Liver (tissue), 9 donors: Measurements from ENCODE around the gene ADRA2C. TPM values are rescaled to one million over a fixed set of nuclear protein-coding genes. Genes with fewer than 3 reads are reported as not detected.

Experiments used
- DNase-seq: peaks from one replicate; pipeline ENCODE4 v3.0.0-alpha.2; 2017; ENCODE audit warnings: low spot score
- H3K27ac ChIP-seq, 2 donors: one replicate each; pipeline ENCODE4 v1.7.0; 2013; ENCODE audit warnings: inconsistent platforms in 2 of 2, low read length in 2 of 2, control low read depth in 1 of 2, low read depth in 1 of 2, mild to moderate bottlenecking in 1 of 2
- H3K27me3 ChIP-seq, 4 donors: one replicate each; pipeline versions ENCODE4 v1.6.1 to v1.7.0; 2013; ENCODE audit warnings: low read length in 3 of 4, inconsistent platforms in 1 of 4, mild to moderate bottlenecking in 1 of 4, moderate library complexity in 1 of 4; ENCODE audit not compliant: control insufficient read depth in 4 of 4, insufficient read depth in 4 of 4
- H3K36me3 ChIP-seq, 4 donors: one replicate each; pipeline versions ENCODE4 v1.6.1 to v1.7.0; 2013; ENCODE audit warnings: low read length in 3 of 4, mild to moderate bottlenecking in 3 of 4, low read depth in 1 of 4, moderate library complexity in 1 of 4; ENCODE audit not compliant: control insufficient read depth in 4 of 4, insufficient read depth in 3 of 4
- H3K4me1 ChIP-seq, 4 donors: one replicate each; pipeline versions ENCODE4 v1.6.1 to v1.7.0; 2013; ENCODE audit warnings: low read length in 3 of 4, mild to moderate bottlenecking in 3 of 4, moderate library complexity in 1 of 4; ENCODE audit not compliant: control insufficient read depth in 4 of 4, insufficient read depth in 4 of 4
- H3K4me3 ChIP-seq, 3 donors: one replicate each; pipeline versions ENCODE4 v1.6.1 to v1.7.0; 2013; ENCODE audit warnings: low read length in 3 of 3, control low read depth in 1 of 3, low read depth in 1 of 3, mild to moderate bottlenecking in 1 of 3
- H3K9ac ChIP-seq, 2 donors: one replicate each; pipeline ENCODE4 v1.7.0; 2013; ENCODE audit warnings: low read length in 2 of 2, mild to moderate bottlenecking in 2 of 2, moderate library complexity in 2 of 2, control low read depth in 1 of 2, low read depth in 1 of 2
- H3K9me3 ChIP-seq, 4 donors: one replicate each; pipeline versions ENCODE4 v1.6.1 to v1.7.0; 2013; ENCODE audit warnings: low read length in 3 of 4; ENCODE audit not compliant: control insufficient read depth in 4 of 4
- FOXA1 ChIP-seq: IDR thresholded peaks from 2 replicates; pipeline ENCODE4 v1.6.1; 2016; ENCODE audit warnings: antibody characterized with exemption
- FOXA2 ChIP-seq: IDR thresholded peaks from 2 replicates; pipeline ENCODE4 v1.6.1; 2016; ENCODE audit warnings: antibody characterized with exemption
- GABPA ChIP-seq, 2 donors: IDR thresholded peaks in 1 of 2; conservative IDR thresholded peaks in 1 of 2; 2 replicates each; pipeline ENCODE4 v1.6.1; 2016; ENCODE audit warnings: antibody characterized with exemption in 2 of 2, mild to moderate bottlenecking in 1 of 2, moderate library complexity in 1 of 2
- HNF4A ChIP-seq, 2 donors: conservative IDR thresholded peaks; 2 replicates each; pipeline ENCODE4 v1.6.1; 2016; ENCODE audit warnings: antibody characterized with exemption in 2 of 2, mild to moderate bottlenecking in 2 of 2
- HNF4G ChIP-seq: IDR thresholded peaks from 2 replicates; pipeline ENCODE4 v1.6.1; 2016; ENCODE audit warnings: antibody characterized with exemption
- JUND ChIP-seq, 2 donors: IDR thresholded peaks; 2 replicates each; pipeline ENCODE4 v1.6.1; 2016; ENCODE audit warnings: antibody characterized with exemption in 2 of 2
- MAX ChIP-seq: IDR thresholded peaks from 2 replicates; pipeline ENCODE4 v1.6.1; 2016; ENCODE audit warnings: antibody characterized with exemption
- REST ChIP-seq: IDR thresholded peaks from 2 replicates; pipeline ENCODE4 v1.6.1; 2016; ENCODE audit warnings: antibody characterized with exemption, mild to moderate bottlenecking
- RXRA ChIP-seq, 2 donors: IDR thresholded peaks; 2 replicates each; pipeline ENCODE4 v1.6.1; 2017 to 2018; ENCODE audit warnings: antibody characterized with exemption in 2 of 2, mild to moderate bottlenecking in 1 of 2
- SP1 ChIP-seq: IDR thresholded peaks from 2 replicates; pipeline ENCODE4 v1.6.1; 2018; ENCODE audit warnings: antibody characterized with exemption, mild to moderate bottlenecking
- WGBS: extraction: QIAGEN DNeasy Blood & Tissue Kit; methylation state at CpG from one replicate; pipeline ENCODE4 v1.1.7; 2013; 5-methylcytosine and 5-hydroxymethylcytosine counted together
- polyA plus RNA-seq, 2 donors: library from polyadenylated mRNA; stranded (reverse) in 1 of 2; unstranded in 1 of 2; fragments of 200-250 nt in 1 of 2; fragments of >200 nt in 1 of 2; fragmentation: Nextera tagmentation in 1 of 2; extraction: Ambion mirVana in 1 of 2; gene quantifications; one replicate each; pipeline versions ENCODE4 v1.2.1 to v1.2.3, GENCODE V29; 2013 to 2015
- total RNA-seq, 2 donors: library from RNA; depleted of rRNA; stranded (reverse); fragments of >200 nt; gene quantifications; one replicate each; pipeline ENCODE4 v1.2.3, GENCODE V29; 2014
- TF ChIP-seq, protein P1 (sequence below): fragments of 150-350 bp; IDR thresholded peaks from 2 replicates; pipeline ENCODE4 v1.5.1; 2017; ENCODE audit warnings: improper control_type of control experiment, low read depth, low read length; ENCODE audit not compliant: missing input control
- TF ChIP-seq, protein P2 (sequence below): IDR thresholded peaks from 2 replicates; pipeline ENCODE4 v1.6.1; 2016; ENCODE audit warnings: antibody characterized with exemption
- TF ChIP-seq, protein P3 (sequence below): IDR thresholded peaks from 2 replicates; pipeline ENCODE4 v1.6.1; 2016; ENCODE audit warnings: antibody characterized with exemption
- donor health status: healthy.
- donor health status: healthy.
- donor health status: healthy.
- donor health status: healthy.
- donor health status: healthy.

The ADRA2C gene
- total and polyA plus RNA-seq, 4 donors: 0.19 to 1.1 (median 0.28) TPM; not detected in 1

DNA sequence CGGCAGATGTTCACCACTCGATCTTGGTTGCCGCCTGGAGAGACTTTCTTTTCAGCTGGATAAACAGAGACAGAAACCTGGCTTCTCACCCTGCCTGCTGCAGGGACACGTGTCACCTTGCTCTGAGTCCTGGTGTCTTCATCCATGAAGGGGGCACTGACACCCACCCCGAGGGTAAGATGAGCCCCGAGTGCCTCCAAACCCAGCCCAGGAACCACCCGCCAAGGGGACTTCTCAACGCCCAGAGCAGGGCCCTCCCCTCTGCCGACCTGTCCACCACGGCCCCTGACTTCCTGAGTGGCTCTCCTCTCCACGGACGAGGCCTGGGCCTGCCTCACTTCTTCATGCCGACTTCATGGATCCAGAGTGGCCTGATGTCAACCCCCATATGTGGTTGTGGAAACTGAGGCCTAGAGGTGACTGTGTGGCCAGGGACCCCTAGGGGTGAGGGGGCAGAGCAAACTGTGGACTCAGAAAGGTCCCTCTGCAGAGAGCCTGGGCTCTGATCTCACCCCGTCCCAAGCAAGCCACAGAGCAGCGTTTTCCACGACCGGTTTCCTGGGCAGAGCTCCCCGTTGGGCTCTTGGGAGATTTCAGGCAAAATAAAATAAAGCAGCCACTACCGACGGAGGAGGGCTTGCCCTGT, 5.1 kb downstream of the ADRA2C start:
- TF ChIP-seq, protein P1, sequence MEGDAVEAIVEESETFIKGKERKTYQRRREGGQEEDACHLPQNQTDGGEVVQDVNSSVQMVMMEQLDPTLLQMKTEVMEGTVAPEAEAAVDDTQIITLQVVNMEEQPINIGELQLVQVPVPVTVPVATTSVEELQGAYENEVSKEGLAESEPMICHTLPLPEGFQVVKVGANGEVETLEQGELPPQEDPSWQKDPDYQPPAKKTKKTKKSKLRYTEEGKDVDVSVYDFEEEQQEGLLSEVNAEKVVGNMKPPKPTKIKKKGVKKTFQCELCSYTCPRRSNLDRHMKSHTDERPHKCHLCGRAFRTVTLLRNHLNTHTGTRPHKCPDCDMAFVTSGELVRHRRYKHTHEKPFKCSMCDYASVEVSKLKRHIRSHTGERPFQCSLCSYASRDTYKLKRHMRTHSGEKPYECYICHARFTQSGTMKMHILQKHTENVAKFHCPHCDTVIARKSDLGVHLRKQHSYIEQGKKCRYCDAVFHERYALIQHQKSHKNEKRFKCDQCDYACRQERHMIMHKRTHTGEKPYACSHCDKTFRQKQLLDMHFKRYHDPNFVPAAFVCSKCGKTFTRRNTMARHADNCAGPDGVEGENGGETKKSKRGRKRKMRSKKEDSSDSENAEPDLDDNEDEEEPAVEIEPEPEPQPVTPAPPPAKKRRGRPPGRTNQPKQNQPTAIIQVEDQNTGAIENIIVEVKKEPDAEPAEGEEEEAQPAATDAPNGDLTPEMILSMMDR: no peak
- TF ChIP-seq FOXA2 (no peak), SP1 (no peak), REST (no peak), RXRA (IDR thresholded peaks at IDR 0.05) (no peak), GABPA (IDR thresholded peaks at IDR 0.05 in 1 of 2, conservative IDR thresholded peaks at IDR 0.05 in 1 of 2) (no peak), HNF4A (conservative IDR thresholded peaks at IDR 0.05) (no peak), JUND (IDR thresholded peaks at IDR 0.05) (no peak)
- TF ChIP-seq, protein P2, sequence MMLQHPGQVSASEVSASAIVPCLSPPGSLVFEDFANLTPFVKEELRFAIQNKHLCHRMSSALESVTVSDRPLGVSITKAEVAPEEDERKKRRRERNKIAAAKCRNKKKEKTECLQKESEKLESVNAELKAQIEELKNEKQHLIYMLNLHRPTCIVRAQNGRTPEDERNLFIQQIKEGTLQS: no peak
- Histone ChIP-seq H3K27ac (no peak overlapping the region), H3K4me1 (peaks cover 1 to 9% (median 3%) of the 10 kb centered on the region in 4 donors), H3K27me3 (peaks cover 0 to 7% (median 2%) of the 10 kb centered on the region in 4 donors), H3K36me3 (no peaks in the 10 kb centered on the region), H3K9ac (no peak overlapping the region), H3K4me3 (no peak overlapping the region), H3K9me3 (no peaks in the 10 kb centered on the region)
- no peak for DNase-seq
- WGBS: 67% methylated on average over 20 of the region's 20 CpGs

DNA sequence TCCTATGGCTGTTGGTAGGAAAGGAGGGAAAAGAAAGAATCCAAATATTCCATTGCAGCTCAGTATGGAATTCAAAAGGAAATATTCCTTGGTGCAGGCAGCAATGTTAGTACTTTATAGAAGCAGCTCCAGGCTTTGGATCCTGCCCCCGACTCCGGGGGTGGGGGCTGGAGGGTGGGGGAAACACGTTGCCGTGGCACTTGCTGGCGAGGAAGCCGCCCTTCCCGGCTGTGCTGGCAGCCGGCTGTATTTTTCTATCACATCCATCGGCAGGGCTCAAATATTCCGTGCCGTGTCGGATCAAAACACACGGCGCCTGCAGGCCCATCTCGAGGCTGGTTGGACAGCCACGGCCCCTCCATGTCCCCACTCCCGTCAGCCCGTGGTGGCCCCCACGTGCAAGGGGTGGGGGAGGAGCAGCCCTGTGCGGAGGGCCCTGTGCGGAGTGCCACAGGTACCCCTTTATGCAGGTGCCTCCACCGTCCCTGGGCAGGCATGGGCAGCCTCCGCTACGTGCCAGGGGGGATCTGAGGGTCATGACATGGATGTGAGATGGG, 5.8 kb downstream of the ADRA2C start:
- H3K27me3 ChIP-seq: peaks cover 0 to 6% (median 2%) of the 10 kb centered on the region in 4 donors
- 69% methylated on average over 24 of the region's 24 CpGs for WGBS
- H3K9ac ChIP-seq: no peak overlapping the region
- H3K27ac ChIP-seq: no peak overlapping the region
- no peak overlapping the region for H3K4me3 ChIP-seq
- TF ChIP-seq, protein P3, sequence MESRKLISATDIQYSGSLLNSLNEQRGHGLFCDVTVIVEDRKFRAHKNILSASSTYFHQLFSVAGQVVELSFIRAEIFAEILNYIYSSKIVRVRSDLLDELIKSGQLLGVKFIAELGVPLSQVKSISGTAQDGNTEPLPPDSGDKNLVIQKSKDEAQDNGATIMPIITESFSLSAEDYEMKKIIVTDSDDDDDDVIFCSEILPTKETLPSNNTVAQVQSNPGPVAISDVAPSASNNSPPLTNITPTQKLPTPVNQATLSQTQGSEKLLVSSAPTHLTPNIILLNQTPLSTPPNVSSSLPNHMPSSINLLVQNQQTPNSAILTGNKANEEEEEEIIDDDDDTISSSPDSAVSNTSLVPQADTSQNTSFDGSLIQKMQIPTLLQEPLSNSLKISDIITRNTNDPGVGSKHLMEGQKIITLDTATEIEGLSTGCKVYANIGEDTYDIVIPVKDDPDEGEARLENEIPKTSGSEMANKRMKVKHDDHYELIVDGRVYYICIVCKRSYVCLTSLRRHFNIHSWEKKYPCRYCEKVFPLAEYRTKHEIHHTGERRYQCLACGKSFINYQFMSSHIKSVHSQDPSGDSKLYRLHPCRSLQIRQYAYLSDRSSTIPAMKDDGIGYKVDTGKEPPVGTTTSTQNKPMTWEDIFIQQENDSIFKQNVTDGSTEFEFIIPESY: no peak
- TF ChIP-seq MAX (no peak), HNF4G (no peak), FOXA2 (no peak), FOXA1 (no peak), HNF4A (conservative IDR thresholded peaks at IDR 0.05) (no peak)
- TF ChIP-seq, protein P1: no peak
- no peaks in the 10 kb centered on the region for H3K9me3 ChIP-seq
- peaks cover 0 to 3% (median 1%) of the 10 kb centered on the region in 4 donors for H3K4me1 ChIP-seq
- no peaks in the 10 kb centered on the region for H3K36me3 ChIP-seq
- no peak for DNase-seq
